Esophagus squamous epithelium (tissue), 5 donors: ENCODE measurements around the gene PPP3R2. TPM values are rescaled to one million over a fixed set of nuclear protein-coding genes. Genes with fewer than 3 reads are reported as not detected.

Experiments
- DNase-seq: peaks from one replicate; lab custom pipeline; 2025; lab: John Stamatoyannopoulos, UW
- H3K27ac ChIP-seq, 4 donors: fragments of 200-600 bp; sonication (generic); one replicate each; pipeline ENCODE4 v1.5.1; 2016 to 2019; ENCODE audit warnings: mild to moderate bottlenecking in 1 of 4
- H3K27me3 ChIP-seq, 4 donors: fragments of 200-600 bp; sonication (generic); 1 replicate in 3 of 4; 2 replicates in 1 of 4; pipeline versions ENCODE4 v1.5.1 to v1.6.0; 2017 to 2021; ENCODE audit warnings: antibody characterized with exemption in 1 of 4
- H3K36me3 ChIP-seq, 3 donors: fragments of 200-600 bp; sonication (generic); one replicate each; pipeline ENCODE4 v1.5.1; 2016 to 2019
- H3K4me1 ChIP-seq, 3 donors: fragments of 200-600 bp; sonication (generic); one replicate each; pipeline ENCODE4 v1.5.1; 2017 to 2019
- H3K4me3 ChIP-seq, 4 donors: fragments of 200-600 bp; sonication (generic); 1 replicate in 3 of 4; 2 replicates in 1 of 4; pipeline ENCODE4 v1.5.1; 2016 to 2019; ENCODE audit warnings: mild to moderate bottlenecking in 2 of 4, moderate library complexity in 1 of 4
- H3K9me3 ChIP-seq, 3 donors: fragments of 200-600 bp; sonication (generic); one replicate each; pipeline ENCODE4 v1.5.1; 2016 to 2019
- CTCF ChIP-seq, 6 experiments: fragments of 450-650 bp in 4 of 6; fragments of 200-600 bp in 2 of 6; sonication (generic) in 2 of 6; IDR thresholded peaks; one replicate each; pipeline ENCODE4 v1.5.1; 2016 to 2019; ENCODE audit warnings: antibody characterized with exemption in 6 of 6, mild to moderate bottlenecking in 4 of 6, moderate library complexity in 4 of 6
- POLR2A ChIP-seq, 4 donors: fragments of 450-650 bp; IDR thresholded peaks; one replicate each; pipeline ENCODE4 v1.6.1; 2017; ENCODE audit warnings: antibody characterized with exemption in 4 of 4, mild to moderate bottlenecking in 4 of 4, moderate library complexity in 3 of 4
- WGBS, 2 donors: methylation state at CpG; one replicate each; pipeline ENCODE4 v1.1.5; 2018; 5-methylcytosine and 5-hydroxymethylcytosine counted together
- intact Hi-C: fragments of 100-400 bp; cut with DNase I; formaldehyde crosslinking; loops from one replicate; pipeline ENCODE4 v1.15.0; 2022
- total RNA-seq, 4 donors: library from RNA; depleted of rRNA; stranded (reverse); fragments of >200 nt; gene quantifications; one replicate each; pipeline ENCODE4 v1.1.0, GENCODE V29; 2016
- donor health status: DM: yes; HTN: yes; CAD: no.

The PPP3R2 gene
- total RNA-seq, 4 donors from 2014 or later, result not detected

- no peak for TF ChIP-seq POLR2A (IDR thresholded peaks at IDR 0.05)
- no peak for TF ChIP-seq CTCF (IDR thresholded peaks at IDR 0.05)
- no peak for DNase-seq
- Histone ChIP-seq H3K4me3 (no peak overlapping the region), H3K4me1 (no peaks in the 10 kb centered on the region), H3K27me3 (no peaks in the 10 kb centered on the region), H3K36me3 (no peaks in the 10 kb centered on the region), H3K27ac (no peak overlapping the region), H3K9me3 (no peaks in the 10 kb centered on the region)
- 41 to 49% methylated on average over 4 of the region's 4 CpGs for WGBS, 2 donors
- intact Hi-C loops, result no loop called here
Measured at GRCh38 chr9:101634741-101635409, 40.1 kb upstream of the PPP3R2 start.

- 70 to 91% methylated on average over 1 of the region's 1 CpG for WGBS, 2 donors
- no peaks in the 10 kb centered on the region for H3K36me3 ChIP-seq
- TF ChIP-seq POLR2A (IDR thresholded peaks at IDR 0.05) (no peak), CTCF (IDR thresholded peaks at IDR 0.05) (no peak)
- no peak for DNase-seq
- H3K27me3 ChIP-seq, result no peaks in the 10 kb centered on the region
- H3K4me3 ChIP-seq, result no peak overlapping the region
- no peaks in the 10 kb centered on the region for H3K9me3 ChIP-seq
- H3K27ac ChIP-seq, result no peak overlapping the region
- no peaks in the 10 kb centered on the region for H3K4me1 ChIP-seq
- intact Hi-C loops, result no loop called here
Measured at GRCh38 chr9:101632611-101633010, 37.8 kb upstream of the PPP3R2 start.

- Histone ChIP-seq H3K4me1 (no peaks in the 10 kb centered on the region), H3K9me3 (no peaks in the 10 kb centered on the region), H3K27ac (no peak overlapping the region), H3K36me3 (no peaks in the 10 kb centered on the region), H3K27me3 (no peaks in the 10 kb centered on the region), H3K4me3 (no peak overlapping the region)
- DNase-seq, result no peak
- TF ChIP-seq CTCF (IDR thresholded peaks at IDR 0.05), result no peak
- TF ChIP-seq POLR2A (IDR thresholded peaks at IDR 0.05), result no peak
- WGBS, 2 donors, result 15 to 29% methylated on average over 2 of the region's 2 CpGs
- intact Hi-C loops, result no loop called here
Measured at GRCh38 chr9:101631892-101632291, 37.1 kb upstream of the PPP3R2 start.

- H3K4me1 ChIP-seq, result no peaks in the 10 kb centered on the region
- H3K9me3 ChIP-seq, result no peaks in the 10 kb centered on the region
- no peak for TF ChIP-seq CTCF (IDR thresholded peaks at IDR 0.05)
- no peak for TF ChIP-seq POLR2A (IDR thresholded peaks at IDR 0.05)
- no peak overlapping the region for H3K27ac ChIP-seq
- H3K27me3 ChIP-seq, result no peaks in the 10 kb centered on the region
- intact Hi-C loops, result no loop called here
- no peaks in the 10 kb centered on the region for H3K36me3 ChIP-seq
- H3K4me3 ChIP-seq, result no peak overlapping the region
- WGBS, 2 donors, result 68 to 82% methylated on average over 5 of the region's 5 CpGs
- no peak for DNase-seq
Measured at GRCh38 chr9:101629636-101630035, 34.9 kb upstream of the PPP3R2 start.

- Histone ChIP-seq H3K4me1 (no peaks in the 10 kb centered on the region), H3K27ac (no peak overlapping the region), H3K36me3 (no peaks in the 10 kb centered on the region), H3K4me3 (no peak overlapping the region), H3K27me3 (no peaks in the 10 kb centered on the region), H3K9me3 (no peaks in the 10 kb centered on the region)
- WGBS, 2 donors, result 75 to 80% methylated on average over 4 of the region's 4 CpGs
- TF ChIP-seq CTCF (IDR thresholded peaks at IDR 0.05) (no peak), POLR2A (IDR thresholded peaks at IDR 0.05) (no peak)
- intact Hi-C loops, result no loop called here
- no peak for DNase-seq
Measured at GRCh38 chr9:101628173-101628572, 33.4 kb upstream of the PPP3R2 start.
